Mesenteric fat pad (tissue), 1 donor: Measurements from ENCODE around the gene CPAMD8. TPM values are rescaled to one million over a fixed set of nuclear protein-coding genes. Genes with fewer than 3 reads are reported as not detected.
"Not testable (repeated sequence)": the region's sequence is repeated elsewhere in the genome, so short reads cannot be mapped to it uniquely, and the experiment has no call there.

ENCODE experiments used
- DNase-seq: peaks from one replicate; pipeline ENCODE4 v3.0.0-alpha.2; 2020; ENCODE audit warnings: low spot score
- total RNA-seq: library from RNA; stranded (reverse); fragmentation: NEBNext Ultra II Directional; extraction: Animal tissue kit (Norgen Biotek cat#: 25700); gene quantifications from one replicate; pipeline ENCODE4 v1.2.1, GENCODE V29; 2021
- donor health status: DM: yes; HTN: yes; CAD: no.

CPAMD8 gene
- total RNA-seq, 1 donor from 2014 or later = 8.4 TPM

DNA sequence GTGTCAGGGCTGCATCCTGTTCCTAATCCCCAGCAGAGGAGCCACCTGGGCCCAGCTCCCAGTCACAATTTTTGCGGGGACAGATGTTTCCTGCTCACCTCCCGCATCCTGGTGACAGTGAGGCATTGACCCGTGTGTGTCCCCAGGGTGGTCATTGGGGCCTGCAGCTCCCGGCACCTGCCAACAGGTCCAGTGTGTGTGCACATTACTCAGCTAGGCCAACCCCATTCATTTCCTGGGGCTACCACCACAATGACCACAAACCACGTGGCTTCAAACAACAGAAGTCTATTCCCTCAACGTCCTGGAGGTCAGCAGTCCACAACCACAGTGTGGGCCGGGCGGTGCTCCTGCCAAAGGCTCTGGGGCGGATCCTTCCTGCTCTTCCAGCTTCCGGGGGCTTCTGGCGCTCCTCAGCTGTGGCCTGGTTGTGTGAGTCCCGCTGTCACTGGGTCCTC, 149.7 kb downstream of the CPAMD8 start:
- DNase-seq = no peak

DNA sequence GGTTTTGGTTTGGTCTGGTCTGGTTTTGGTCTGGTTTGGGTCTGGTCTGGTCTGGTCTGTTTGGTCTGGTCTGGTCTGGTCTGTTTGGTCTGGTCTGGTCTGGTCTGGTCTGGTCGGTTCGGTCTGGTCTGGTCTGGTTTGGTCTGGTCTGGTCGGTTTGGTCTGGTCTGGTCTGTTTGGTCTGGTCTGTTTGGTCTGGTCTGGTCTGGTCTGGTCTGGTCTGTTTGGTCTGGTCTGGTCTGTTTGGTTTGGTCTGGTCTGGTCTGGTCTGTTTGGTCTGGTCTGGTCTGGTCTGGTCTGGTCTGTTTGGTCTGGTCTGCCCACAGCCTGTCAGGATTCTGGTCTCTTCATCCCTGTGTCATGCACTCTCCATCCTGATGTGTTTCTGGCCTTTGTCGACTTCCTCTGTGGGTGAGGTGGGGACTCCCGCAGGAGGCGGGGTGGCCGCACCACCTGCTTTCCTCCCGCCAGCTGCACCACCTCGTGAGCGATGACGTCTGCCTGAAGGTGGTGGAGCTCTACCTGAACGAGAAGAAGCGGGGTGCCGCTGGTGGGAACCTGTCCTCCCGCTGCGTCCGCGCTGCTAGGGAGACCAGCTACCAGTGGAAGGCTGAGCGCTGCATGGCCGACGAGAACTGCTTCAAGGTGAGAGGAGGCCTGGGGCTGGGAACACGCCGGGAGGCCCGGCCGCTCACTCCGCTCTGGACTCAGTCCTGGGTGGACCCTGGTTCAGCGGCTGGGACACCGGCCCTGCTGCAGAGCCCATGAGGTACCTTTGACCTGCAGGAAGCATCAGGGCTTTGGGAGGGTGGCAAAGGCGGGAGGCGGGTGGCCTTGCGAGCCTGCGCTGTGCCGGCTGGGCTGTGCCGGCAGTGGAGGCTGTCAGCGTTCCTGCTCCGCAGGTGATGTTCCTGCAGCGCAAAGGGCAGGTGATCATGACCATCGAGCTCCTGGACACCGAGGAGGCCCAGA, 150.7 kb downstream of the CPAMD8 start:
- no peak for DNase-seq

DNA sequence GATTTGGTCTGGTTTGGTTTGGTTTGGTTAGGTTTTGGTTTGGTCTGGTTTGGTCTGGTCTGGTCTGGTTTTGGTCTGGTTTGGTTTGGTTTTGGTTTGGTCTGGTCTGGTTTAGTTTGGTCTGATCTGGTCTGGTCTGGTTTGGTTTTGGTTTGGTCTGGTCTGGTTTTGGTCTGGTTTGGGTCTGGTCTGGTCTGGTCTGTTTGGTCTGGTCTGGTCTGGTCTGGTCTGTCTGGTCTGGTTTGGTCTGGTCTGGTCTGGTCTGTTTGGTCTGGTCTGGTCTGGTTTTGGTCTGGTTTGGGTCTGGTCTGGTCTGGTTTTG, 151.7 kb downstream of the CPAMD8 start:
- not testable (repeated sequence) for DNase-seq

DNA sequence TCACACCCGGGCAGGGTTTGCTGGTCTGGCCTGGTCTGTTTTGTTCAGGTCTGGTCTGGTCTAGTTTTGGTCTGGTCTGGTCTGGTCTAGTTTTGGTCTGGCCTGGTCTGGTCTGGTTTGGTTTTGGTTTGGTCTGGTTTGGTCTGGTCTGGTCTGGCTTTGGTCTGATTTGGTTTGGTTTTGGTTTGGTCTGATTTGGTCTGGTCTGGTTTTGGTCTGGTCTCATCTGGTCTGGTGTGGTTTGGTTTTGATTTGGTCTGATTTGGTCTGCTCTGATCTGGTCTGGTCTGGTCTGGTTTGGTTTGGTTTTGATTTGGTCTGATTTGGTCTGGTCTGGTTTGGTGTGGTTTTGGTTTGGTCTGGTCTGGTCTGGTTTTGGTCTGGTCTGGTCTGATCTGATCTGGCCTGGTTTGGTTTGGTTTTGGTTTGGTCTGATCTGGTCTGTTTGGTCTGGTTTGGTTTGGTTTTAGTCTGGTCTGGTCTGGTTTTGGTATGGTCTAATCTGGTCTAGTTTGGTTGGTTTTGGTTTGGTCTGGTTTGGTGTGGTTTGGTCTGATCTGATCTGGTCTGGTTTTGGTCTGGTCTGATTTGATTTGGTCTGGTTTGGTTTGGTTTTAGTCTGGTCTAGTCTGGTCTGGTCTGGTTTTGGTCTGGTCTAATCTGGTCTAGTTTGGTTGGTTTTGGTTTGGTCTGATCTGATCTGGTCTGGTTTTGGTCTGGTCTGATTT, 152.2 kb downstream of the CPAMD8 start:
- no peak for DNase-seq

DNA sequence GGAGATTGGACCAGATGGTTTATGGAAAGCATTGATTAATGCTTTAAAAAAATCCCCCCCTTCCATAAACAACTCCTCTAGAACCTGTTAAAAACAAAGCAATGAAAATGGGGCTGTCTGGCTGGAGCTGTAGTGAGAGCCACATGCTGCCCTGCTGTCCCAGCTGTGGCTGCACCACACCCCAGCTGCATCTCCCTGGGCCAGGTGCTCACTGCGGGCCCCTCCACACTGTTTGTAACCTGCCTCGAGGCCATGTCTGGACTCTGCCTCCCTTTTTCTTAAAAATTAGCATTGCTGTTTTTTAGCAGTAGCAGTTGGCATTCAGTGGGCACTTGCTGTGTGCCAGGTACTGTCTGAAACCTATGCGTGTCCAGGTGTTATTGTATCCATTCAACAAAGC, 153.0 kb downstream of the CPAMD8 start:
- no peak for DNase-seq

DNA sequence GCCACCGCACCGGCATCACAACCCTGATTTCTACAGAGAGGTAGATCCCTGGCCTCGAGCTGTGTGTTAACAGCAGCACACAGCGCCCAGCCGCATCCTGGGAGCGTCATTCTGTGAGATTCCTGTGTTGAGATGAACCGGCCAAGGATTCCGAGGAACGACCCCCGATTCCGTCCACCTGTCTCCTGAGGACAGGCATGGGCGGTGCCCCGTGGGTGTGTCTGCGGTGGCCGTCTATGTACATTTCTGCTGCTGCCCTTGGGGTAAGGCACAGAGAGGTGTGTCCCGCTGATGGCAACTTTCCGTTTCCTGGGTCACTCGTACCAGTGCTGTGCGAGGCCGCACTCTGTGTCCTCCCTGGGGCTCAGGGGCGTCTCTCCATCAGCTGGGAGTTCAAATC, 153.9 kb downstream of the CPAMD8 start:
- DNase-seq = no peak

DNA sequence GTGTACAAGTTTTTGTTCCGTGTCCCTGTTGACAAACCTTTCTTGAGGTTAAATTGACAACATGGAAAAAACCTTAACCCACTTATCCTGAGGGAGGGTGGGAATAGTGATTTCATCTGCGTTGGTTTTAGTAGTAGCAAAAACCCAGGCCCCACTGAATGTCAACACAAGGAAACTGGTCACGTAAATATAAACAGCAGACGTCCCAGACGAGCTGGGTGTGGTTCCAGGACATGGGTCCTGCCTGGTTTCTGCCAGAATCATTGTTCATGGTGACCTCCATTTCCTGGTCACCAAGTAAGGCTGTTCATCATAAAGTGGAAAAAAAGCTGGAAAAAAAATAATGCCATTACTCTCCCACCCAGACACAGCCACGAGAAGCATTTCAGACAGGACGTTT, 154.7 kb downstream of the CPAMD8 start:
- DNase-seq = no peak

DNA sequence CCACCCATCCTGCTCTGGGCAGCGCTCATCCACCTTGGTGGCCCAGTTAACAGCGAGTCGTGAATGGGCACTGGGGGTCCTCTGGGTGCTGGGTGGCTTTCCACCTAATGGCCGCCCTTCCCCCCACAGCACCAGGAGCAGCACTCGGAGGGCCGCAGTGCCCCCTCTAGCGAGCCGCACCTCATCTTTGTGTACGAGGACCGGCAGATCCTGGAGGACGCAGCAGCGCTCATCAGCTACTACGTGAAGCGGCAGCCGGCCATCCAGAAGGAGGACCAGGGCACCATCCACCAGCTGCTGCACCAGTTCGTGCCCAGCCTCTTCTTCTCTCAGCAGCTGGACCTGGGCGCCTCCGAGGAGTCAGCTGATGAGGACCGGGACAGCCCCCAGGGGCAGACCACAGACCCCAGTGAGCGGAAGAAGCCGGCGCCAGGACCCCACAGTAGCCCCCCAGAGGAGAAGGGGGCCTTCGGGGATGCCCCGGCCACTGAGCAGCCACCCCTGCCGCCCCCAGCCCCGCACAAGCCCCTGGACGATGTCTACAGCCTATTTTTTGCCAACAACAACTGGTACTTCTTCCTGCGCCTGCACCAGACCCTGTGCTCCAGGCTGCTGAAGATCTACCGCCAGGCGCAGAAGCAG, 157.2 kb downstream of the CPAMD8 start:
- no peak for DNase-seq

DNA sequence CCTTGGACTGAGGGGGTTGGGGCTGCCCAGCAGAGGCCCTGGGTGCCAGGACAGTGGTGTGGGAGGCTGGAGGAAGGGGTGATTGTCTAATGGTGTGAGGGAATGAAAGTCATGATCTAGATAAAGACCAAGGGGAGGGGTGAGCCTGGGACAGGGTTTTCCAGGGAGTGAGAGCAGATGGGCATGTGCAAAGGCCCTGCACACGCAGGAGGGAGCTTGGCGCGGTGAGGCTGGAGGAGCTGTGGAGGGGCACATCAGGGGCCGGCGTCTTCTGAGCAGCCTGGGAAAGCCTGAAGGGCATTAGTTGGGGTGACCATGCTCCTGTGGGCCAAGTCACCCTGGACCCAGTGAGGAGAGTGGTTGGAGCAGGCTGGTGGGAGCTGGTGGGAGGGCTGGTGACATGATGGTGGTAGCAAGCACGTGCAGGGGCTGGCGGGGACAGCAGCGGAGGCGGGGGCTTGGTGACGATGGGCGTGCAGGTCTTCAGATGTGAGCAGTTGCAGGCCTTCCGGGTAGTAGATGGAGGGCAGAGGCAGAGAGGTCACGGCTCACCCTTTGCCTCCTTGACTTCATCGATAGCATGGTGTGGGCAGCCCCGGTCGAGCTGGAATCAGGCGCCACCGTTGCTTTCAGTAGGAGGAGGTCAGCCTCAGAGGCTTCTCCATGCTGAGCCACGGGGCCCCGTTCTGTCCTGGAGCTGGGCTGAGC, 158.0 kb downstream of the CPAMD8 start:
- no peak for DNase-seq

DNA sequence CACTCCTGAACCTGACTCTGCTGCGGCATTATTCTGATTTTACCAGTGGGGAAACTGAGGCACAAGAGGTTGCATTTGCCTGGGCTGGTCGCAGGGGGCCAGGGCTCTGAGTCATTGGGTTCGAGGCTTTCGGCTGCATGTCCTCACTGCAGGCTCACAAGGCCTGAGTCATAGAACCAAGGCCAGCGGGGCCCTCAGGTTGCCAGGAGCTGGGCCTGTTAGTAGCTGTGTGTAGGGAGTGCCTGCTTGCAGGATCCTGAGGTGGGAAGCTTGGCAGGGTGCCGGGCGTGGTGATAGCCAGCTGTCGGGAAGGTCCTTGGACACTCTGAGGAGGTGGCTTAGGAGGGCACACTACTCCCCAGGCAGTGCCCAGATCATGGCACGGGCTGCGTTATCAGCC, 159.4 kb downstream of the CPAMD8 start:
- DNase-seq = no peak

DNA sequence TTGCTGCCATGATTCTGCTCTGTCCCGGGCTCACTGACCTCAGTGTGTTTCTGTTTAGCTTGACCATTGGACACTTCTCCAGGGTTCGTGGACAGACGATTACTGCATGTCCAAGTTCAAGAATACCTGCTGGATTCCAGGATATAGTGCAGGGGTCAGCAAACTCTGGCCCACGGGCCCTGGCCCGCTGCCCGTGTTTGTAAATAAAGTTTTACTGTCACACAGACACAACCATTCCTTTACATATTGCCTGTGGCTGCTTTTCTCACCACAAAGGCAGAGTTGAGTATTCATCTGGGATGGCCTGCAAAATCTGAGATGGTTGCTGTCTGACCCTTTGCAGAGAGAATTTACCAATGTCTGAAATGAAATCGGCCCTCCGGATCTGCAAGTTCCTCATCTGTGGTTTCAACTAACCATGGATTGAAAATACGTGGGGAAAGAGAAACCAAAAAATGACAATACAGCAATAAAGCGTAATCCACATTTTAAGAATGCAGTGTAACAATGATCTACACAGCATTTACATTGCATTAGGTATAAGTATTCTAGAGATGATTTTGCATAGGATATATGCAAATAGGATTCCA, 163.7 kb downstream of the CPAMD8 start:
- no peak for DNase-seq

DNA sequence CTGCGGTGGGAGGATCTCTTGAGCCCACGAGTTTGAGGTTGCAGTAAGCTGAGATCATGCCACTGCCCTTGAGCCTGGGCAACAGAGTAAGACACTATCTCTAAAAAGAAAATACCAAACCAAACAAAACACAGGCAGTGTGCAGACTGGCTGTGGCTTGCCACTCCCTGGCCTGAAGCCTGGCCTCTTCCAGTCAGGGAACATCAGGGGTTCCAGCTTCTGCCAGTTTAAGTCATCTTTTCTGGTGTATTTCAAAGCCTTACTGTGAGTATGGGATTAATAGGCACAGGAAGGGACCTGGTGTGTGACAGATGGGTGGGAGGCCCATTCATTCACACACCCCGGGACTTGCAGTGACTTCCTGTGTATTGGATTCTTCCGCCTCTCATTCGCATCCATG, 164.8 kb downstream of the CPAMD8 start:
- no peak for DNase-seq

DNA sequence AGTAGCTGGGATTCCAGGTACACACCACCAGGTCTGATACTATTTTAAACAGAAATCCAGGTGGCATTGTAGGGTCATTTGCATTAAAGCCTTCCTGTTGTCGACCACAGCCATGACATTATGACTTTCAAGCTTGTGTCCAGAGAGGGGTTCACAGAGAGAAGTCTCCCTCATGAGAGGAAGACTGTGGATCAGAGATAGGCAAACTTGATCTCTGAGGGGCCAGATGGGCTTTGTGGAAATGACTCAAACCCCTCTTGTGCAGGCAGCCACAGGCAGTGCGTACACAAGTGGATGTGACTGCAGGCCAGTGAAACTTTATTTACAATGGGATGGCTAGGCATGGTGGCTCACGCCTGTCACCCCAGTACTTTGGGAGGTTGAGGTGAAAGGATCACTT, 165.6 kb downstream of the CPAMD8 start:
- no peak for DNase-seq

DNA sequence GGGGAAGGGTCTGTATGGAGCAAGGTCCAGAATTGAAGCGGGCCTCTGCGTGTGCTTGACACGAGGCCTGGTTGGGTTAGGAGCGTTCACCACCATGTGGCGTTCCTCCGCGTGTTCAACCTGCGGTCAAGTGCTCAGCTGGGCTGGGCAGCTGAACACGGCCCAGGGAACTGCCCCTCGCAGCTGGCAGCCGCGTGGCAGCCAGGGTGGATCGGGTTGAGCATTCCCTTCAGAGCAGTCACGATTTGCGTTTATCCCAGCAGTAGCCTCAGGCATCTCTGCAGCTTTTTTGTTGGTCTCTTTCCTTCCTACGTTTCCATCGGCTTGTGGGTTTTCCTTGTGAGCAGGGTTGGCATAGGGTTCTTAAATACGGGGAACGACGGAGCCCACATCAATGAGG, 166.5 kb downstream of the CPAMD8 start:
- DNase-seq = no peak

DNA sequence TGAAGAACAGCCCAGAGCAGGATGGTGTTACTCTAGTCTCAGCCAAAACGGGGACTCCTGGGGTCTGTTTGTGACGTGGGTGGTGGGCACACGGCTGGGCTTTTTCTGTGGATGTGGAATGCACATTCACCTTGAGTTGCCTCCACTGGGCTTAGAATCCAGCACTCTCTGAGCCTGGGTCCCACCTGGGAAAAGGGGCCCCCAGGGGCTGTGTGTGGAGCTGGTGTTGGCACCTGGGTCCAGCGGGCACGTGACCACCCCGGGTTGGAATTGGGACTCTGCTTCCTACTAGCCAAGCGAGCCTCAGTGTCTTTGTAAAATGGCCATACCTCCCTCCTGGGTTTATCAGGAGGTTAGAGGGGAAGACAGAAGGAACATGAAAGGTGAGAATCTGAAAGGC, 167.0 kb downstream of the CPAMD8 start:
- no peak for DNase-seq

DNA sequence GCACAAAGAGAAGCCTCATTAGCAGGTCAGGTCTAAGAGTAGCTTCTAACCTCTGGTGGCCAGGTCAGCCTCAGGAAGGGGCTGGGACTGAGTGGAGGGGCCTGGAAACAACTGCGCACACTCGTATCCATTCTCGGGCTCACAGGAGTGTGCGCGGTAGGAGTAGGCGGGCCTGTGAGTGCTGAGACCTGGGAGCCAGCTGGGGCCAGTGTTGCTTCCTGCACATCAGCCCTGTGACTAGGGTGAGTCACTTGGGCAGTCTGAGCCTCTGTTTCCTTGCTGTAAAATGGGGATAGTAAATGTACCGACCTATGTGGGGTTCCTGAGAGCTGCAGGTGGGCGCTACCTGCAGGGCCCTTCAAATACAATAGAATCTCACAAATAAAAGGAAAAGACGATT, 170.5 kb downstream of the CPAMD8 start:
- DNase-seq = no peak

DNA sequence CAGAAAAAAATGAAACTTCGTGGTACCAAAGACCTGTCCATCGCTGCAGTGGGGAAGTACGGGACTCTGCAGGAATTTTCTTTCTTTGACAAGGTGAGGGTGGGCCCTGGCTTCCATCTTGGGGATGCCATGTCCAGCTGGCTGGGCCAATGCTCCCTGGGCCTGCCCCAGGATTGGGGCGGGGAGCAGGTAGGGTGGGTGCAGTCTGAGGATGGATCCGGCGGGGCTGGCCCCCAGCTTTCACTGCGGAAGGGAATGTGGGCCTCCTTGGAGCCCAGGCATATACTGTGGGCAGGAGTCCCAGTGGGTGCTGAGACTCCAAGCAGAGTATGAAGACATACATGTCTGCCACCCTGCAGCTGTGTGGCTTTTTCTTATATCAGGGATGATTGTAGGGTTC, 173.5 kb downstream of the CPAMD8 start:
- no peak for DNase-seq

DNA sequence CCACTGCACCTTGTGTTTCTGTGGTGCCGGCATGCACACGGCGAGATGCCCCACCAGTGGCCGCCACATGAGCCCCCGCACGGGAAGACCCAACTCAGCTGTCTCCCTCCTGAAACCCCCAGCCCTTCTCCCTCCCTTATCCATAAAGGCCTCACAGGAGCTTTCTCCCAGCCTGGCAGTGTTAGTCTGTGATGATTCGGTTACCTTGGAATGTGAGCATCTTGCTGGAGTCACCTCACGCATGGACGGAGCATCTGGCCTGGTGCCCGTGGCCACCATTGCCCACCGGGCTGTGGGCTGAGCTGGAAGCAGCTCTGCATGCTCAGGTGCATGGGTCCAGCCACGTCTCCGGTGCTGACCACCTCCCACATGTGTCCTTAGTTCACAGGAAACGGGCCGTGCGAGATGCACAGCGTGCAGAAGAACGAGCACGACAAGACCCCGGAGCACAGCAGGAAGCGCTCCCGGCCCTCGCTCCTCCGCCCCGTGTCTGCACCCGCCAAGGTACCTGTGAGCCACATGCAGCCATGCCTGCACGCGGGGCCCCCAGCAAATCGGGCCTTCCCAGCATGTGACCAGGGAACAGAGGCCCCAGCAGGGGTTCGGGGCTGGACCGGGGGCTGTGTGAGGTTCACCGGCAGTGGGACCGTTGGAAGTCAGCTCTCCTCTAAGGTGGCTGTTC, 175.4 kb downstream of the CPAMD8 start:
- no peak for DNase-seq

DNA sequence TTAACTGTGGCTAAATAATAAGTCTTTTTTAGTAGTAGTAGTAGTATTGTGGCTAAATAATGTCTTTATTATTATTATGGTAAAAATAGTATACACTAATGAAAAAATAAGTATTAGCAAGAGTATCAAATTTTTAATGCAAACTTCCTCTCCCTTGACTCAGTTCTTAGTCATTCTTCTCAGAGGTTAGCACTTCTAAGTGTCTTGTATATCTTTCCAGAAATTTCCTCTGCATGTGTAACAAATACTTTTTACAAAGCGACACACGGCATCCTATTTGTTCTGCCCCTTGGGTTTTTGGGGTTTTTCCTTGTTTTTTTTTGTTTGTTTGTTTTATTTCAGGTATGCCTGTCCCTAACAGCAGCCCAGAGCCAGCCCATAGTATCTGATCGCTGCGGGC, 176.5 kb downstream of the CPAMD8 start:
- DNase-seq = no peak

DNA sequence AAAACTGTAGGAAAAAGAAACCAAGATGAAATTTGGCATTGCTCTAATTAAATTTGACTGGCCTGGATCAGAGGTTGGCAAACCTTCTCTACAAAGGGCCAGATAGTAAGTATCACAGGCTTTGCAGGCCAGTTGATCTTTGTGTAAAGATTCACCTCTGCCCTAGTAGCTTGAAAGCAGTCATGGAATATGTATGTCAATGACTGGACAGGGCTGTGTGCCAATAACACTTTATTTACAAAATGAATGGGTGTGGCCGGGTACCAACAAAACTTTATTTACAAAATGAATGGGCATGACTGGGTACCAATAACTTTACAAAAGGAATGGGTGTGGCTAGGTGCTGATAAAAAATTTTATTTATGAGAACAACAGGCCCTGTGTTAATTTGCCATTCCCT, 177.4 kb downstream of the CPAMD8 start:
- DNase-seq = no peak

DNA sequence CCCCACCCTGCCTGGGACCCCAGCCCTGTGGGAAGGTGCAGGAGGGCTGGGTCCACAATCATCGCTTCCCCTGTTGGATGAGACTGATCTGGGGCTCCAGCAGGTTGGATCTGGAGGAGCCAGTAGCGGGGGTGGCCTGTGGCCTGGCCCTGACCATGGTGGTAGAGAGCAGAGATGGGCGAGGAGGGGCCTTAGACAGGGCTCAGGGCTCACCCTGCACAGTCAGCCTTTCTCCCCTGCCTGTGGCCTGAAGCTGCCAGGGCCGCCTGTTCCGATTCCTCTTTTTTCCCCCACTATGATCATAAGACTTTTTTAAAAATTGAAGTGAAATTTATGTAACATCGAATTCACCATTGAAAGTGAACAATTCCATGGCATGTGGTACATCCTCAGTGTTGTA, 179.2 kb downstream of the CPAMD8 start:
- DNase-seq = no peak
